Neutrophil (primary cell): ENCODE data around the gene SLC25A45.

Experiments
- H3K27ac ChIP-seq: fragments of 200-600 bp; sonication (generic); 2 replicates; pipeline ENCODE4 v1.5.1; 2016; ENCODE audit warnings: mild to moderate bottlenecking, moderate library complexity
- H3K27me3 ChIP-seq: fragments of 200-600 bp; sonication (generic); 2 replicates; pipeline ENCODE4 v1.6.0; 2016; ENCODE audit warnings: mild to moderate bottlenecking
- H3K36me3 ChIP-seq: fragments of 200-600 bp; sonication (generic); 2 replicates; pipeline ENCODE4 v1.5.1; 2017
- H3K4me1 ChIP-seq, 2 experiments: fragments of 200-600 bp in 1 of 2; sonication (generic) in 1 of 2; 1 replicate in 1 of 2; 2 replicates in 1 of 2; pipeline versions ENCODE4 v1.5.1 to v1.6.1; 2013 to 2016; ENCODE audit warnings: low read depth in 1 of 2, low read length in 1 of 2, mild to moderate bottlenecking in 1 of 2, moderate library complexity in 1 of 2; ENCODE audit not compliant: control insufficient read depth in 1 of 2, insufficient read depth in 1 of 2
- H3K4me3 ChIP-seq, 2 experiments: fragments of 200-600 bp in 1 of 2; sonication (generic) in 1 of 2; 1 replicate in 1 of 2; 2 replicates in 1 of 2; pipeline ENCODE4 v1.5.1; 2013 to 2016; ENCODE audit warnings: low read depth in 1 of 2, low read length in 1 of 2, mild to moderate bottlenecking in 1 of 2, moderate library complexity in 1 of 2
- H3K9me3 ChIP-seq: fragments of 200-600 bp; sonication (generic); 2 replicates; pipeline ENCODE4 v1.5.1; 2016
- CTCF ChIP-seq: fragments of 200-600 bp; sonication (generic); IDR thresholded peaks from 2 replicates; pipeline ENCODE4 v1.5.1; 2016; ENCODE audit warnings: antibody characterized with exemption

Gene SLC25A45

GRCh38 chr11:65394125-65394536 is 11.7 kb upstream of the SLC25A45 start:
- H3K27ac ChIP-seq = no peak overlapping the region
- H3K4me1 ChIP-seq = no peaks in the 10 kb centered on the region
- H3K4me3 ChIP-seq = no peak overlapping the region
- H3K9me3 ChIP-seq = no peaks in the 10 kb centered on the region
- peaks cover 97% of the 10 kb centered on the region for H3K36me3 ChIP-seq
- H3K27me3 ChIP-seq = no peaks in the 10 kb centered on the region
- TF ChIP-seq CTCF = no peak

- Histone ChIP-seq H3K27me3 (no peaks in the 10 kb centered on the region), H3K4me3 (no peak overlapping the region), H3K4me1 (peaks cover 0 to 4% of the 10 kb centered on the region in 2 experiments), H3K9me3 (no peaks in the 10 kb centered on the region), H3K36me3 (peaks cover 99% of the 10 kb centered on the region), H3K27ac (no peak overlapping the region)
- TF ChIP-seq CTCF = no peak
Observed at GRCh38 chr11:65393513-65394079, 11.2 kb upstream of the SLC25A45 start.

- Histone ChIP-seq H3K27ac (no peak overlapping the region), H3K4me1 (peaks cover 0 to 11% of the 10 kb centered on the region in 2 experiments), H3K36me3 (peaks cover 97% of the 10 kb centered on the region), H3K4me3 (no peak overlapping the region), H3K9me3 (no peaks in the 10 kb centered on the region), H3K27me3 (no peaks in the 10 kb centered on the region)
- no peak for TF ChIP-seq CTCF
Observed at GRCh38 chr11:65392899-65393298, 10.5 kb upstream of the SLC25A45 start.

GRCh38 chr11:65392186-65392829 is 9.9 kb upstream of the SLC25A45 start:
- no peak for TF ChIP-seq CTCF

GRCh38 chr11:65390996-65391395 is 8.6 kb upstream of the SLC25A45 start:
- H3K4me3 ChIP-seq = no peak overlapping the region
- peaks cover 78% of the 10 kb centered on the region for H3K36me3 ChIP-seq
- no peak for TF ChIP-seq CTCF
- H3K27ac ChIP-seq = no peak overlapping the region
- peaks cover 14 to 26% of the 10 kb centered on the region in 2 experiments for H3K4me1 ChIP-seq
- no peaks in the 10 kb centered on the region for H3K27me3 ChIP-seq
- H3K9me3 ChIP-seq = no peaks in the 10 kb centered on the region

More at GRCh38 chr11:65392186-65392829, 9.9 kb upstream of the SLC25A45 start:
- H3K27ac ChIP-seq = no peak overlapping the region
- H3K9me3 ChIP-seq = no peaks in the 10 kb centered on the region
- H3K4me1 ChIP-seq = peaks cover 5 to 17% of the 10 kb centered on the region in 2 experiments
- H3K4me3 ChIP-seq = no peak overlapping the region
- peaks cover 91% of the 10 kb centered on the region for H3K36me3 ChIP-seq
- no peaks in the 10 kb centered on the region for H3K27me3 ChIP-seq
